Mesendoderm (in vitro differentiated cells): Measurements from ENCODE around the gene NHLRC3. TPM values are rescaled to one million over a fixed set of nuclear protein-coding genes. Genes with fewer than 3 reads are reported as not detected.
"Not testable (repeated sequence)": the region's sequence is repeated elsewhere in the genome, so short reads cannot be mapped to it uniquely, and the experiment has no call there.

Source experiments
- DNase-seq: peaks from one replicate; pipeline ENCODE4 v3.0.0; 2013
- H2AK5ac ChIP-seq: 2 replicates; pipeline ENCODE4 v1.6.1; 2013; ENCODE audit warnings: low read length, inconsistent platforms
- H2BK120ac ChIP-seq: 2 replicates; pipeline ENCODE4 v1.6.1; 2013; ENCODE audit warnings: low read depth, mild to moderate bottlenecking, low read length, moderate library complexity, mixed read lengths
- H2BK15ac ChIP-seq: replicated peaks from 2 replicates; pipeline ENCODE4 v1.6.1; 2013; ENCODE audit warnings: low read depth, mild to moderate bottlenecking, moderate library complexity
- H2BK5ac ChIP-seq: 2 replicates; pipeline ENCODE4 v1.6.1; 2013; ENCODE audit warnings: low read length, inconsistent platforms
- H3K18ac ChIP-seq: 2 replicates; pipeline ENCODE4 v1.6.1; 2013; ENCODE audit warnings: mild to moderate bottlenecking, low read length, mixed read lengths
- H3K23ac ChIP-seq: one replicate; pipeline ENCODE4 v1.6.1; 2013; ENCODE audit warnings: low read length
- H3K27ac ChIP-seq: 2 replicates; pipeline ENCODE4 v1.5.1; 2013; ENCODE audit warnings: low read depth, mild to moderate bottlenecking, inconsistent platforms, low read length, moderate library complexity
- H3K27me3 ChIP-seq: 2 replicates; pipeline ENCODE4 v1.6.1; 2013; ENCODE audit warnings: low read length, control low read depth, mild to moderate bottlenecking, inconsistent platforms; ENCODE audit not compliant: insufficient read depth, poor library complexity
- H3K36me3 ChIP-seq: 2 replicates; pipeline ENCODE4 v1.6.1; 2013; ENCODE audit warnings: low read length, inconsistent platforms; ENCODE audit not compliant: control insufficient read depth, insufficient read depth
- H3K4ac ChIP-seq: one replicate; pipeline ENCODE4 v1.6.1; 2013; ENCODE audit warnings: low read depth, mild to moderate bottlenecking, low read length, moderate library complexity
- H3K4me1 ChIP-seq: 2 replicates; pipeline ENCODE4 v1.6.1; 2013; ENCODE audit warnings: low read depth, low read length, inconsistent platforms; ENCODE audit not compliant: control insufficient read depth
- H3K4me2 ChIP-seq: 2 replicates; pipeline ENCODE4 v1.6.1; 2013; ENCODE audit warnings: low read length
- H3K4me3 ChIP-seq: 2 replicates; pipeline ENCODE4 v1.5.1; 2013; ENCODE audit warnings: mild to moderate bottlenecking, low read length
- H3K56ac ChIP-seq: one replicate; pipeline ENCODE4 v1.6.1; 2013; ENCODE audit warnings: low read length
- H3K79me1 ChIP-seq: 2 replicates; pipeline ENCODE4 v1.6.1; 2013; ENCODE audit warnings: low read length, inconsistent platforms
- H3K79me2 ChIP-seq: 2 replicates; pipeline ENCODE4 v1.6.1; 2013; ENCODE audit warnings: mild to moderate bottlenecking, low read length; ENCODE audit not compliant: control insufficient read depth, insufficient read depth
- H3K9ac ChIP-seq: 2 replicates; pipeline ENCODE4 v1.6.1; 2013; ENCODE audit warnings: low read length, inconsistent platforms
- H4K5ac ChIP-seq: one replicate; pipeline ENCODE4 v1.6.1; 2013; ENCODE audit warnings: low read length
- H4K8ac ChIP-seq: one replicate; pipeline ENCODE4 v1.6.1; 2013; ENCODE audit warnings: low read depth, mild to moderate bottlenecking, control low read depth, low read length, moderate library complexity
- WGBS: extraction: QIAGEN DNeasy Blood & Tissue Kit; methylation state at CpG from one replicate; pipeline ENCODE4 v1.1.7; 2013; ENCODE audit warnings: low lambda C conversion rate, missing lambda C conversion rate; ENCODE audit not compliant: insufficient coverage; ENCODE audit errors: extremely low coverage; 5-methylcytosine and 5-hydroxymethylcytosine counted together
- polyA plus RNA-seq, 2 experiments: library from polyadenylated mRNA; stranded (reverse); fragments of 200-250 nt; gene quantifications; one replicate each; pipeline ENCODE4 v1.2.3, GENCODE V29; 2013

Gene NHLRC3, protein sequence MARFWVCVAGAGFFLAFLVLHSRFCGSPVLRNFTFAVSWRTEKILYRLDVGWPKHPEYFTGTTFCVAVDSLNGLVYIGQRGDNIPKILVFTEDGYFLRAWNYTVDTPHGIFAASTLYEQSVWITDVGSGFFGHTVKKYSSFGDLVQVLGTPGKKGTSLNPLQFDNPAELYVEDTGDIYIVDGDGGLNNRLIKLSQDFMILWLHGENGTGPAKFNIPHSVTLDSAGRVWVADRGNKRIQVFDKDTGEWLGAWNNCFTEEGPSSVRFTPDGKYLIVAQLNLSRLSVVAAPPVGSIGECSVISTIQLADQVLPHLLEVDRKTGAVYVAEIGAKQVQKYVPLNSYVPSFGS
- 5.2 TPM for polyA plus RNA-seq (2013, experiment 1 of 2)
- polyA plus RNA-seq (2013, experiment 2 of 2), result 5.4 TPM

DNA sequence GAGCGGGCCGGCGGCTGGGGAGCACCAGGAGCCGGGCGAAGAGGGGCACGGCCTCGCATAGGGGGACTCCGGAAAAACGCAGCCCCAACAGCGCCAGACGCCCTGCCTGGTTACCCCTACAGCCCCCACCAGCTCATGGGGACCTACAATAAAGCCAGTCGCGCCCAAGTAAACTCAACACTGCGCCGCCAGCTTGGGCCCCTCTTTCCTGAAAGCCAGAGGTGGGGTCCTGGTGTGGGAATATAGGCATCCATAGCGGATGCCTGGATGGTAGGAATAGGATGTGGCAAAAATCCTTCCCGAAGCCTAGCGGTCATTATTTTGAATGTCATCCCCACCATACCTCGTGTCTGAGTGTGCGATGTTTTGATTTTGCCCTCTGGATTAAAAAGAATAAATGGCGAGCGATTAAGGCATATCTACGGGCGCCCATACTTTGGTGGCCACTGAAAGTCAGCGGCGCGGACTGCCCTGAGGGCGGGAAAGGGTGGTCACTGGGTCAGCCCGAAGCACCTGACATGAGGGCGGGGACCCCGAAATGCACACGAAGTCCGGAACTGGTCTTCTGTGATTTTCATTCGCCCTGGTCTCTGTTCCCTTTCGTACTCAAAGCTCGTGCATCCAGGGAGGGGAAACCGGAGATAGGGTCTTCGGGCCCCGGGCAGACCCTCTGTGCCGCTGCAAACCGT is at the start of gene NHLRC3, which contains the start of gene PROSER1:
Gene NHLRC3 (plus strand): TSS at position 577 of the 689 bp plus-strand sequence. CDS start 184 bp downstream, outside the sequence.
Gene PROSER1 (minus strand): TSS at position 210 of the 689 bp plus-strand sequence. CDS start 847 bp downstream, outside the sequence.
- whole genome bisulfite sequencing, result no CpG with 5 or more reads among the region's 41 CpGs
- Histone ChIP-seq H3K27me3 (no peaks in the 10 kb centered on the region), H2BK15ac (no peak within 1 kb of the TSS)

DNA sequence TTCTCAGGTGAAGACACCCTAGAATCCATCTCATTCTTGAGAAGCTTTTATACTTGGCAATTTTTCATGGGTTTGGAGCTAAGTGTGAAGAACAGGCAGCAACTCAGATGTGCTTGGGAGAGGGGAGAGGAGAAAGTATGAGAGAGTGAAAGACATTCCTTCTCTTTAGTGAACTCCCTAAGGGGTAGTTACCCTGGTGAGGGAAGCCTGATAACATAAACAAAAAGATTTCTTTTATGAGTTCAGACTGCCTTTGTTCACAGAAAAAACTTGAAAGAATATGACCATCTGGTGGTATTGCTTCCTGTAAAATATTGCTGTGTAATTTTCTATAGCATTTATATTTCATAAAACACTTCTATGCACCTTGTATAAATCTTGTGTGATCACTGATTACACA is 47.6 kb upstream of the NHLRC3 start, which contains the start of gene STOML3:
Gene STOML3 (minus strand): TSS at position 139 of the 400 bp plus-strand sequence. CDS start 110 bp downstream, at position 29.
- Histone ChIP-seq H3K56ac (no peak within 1 kb of the TSS), H3K79me2 (no peaks in the 10 kb centered on the region), H3K79me1 (no peaks in the 10 kb centered on the region), H3K4me3 (no peak within 1 kb of the TSS), H3K27ac (no peak within 1 kb of the TSS), H3K23ac (no peak within 1 kb of the TSS), H3K4me2 (no peak within 1 kb of the TSS), H3K36me3 (no peaks in the 10 kb centered on the region), H3K4me1 (no peaks in the 10 kb centered on the region), H3K27me3 (no peaks in the 10 kb centered on the region), H3K9ac (no peak within 1 kb of the TSS), H2BK120ac (no peak within 1 kb of the TSS), H2BK15ac (no peak within 1 kb of the TSS), H2AK5ac (no peak within 1 kb of the TSS), H2BK5ac (no peak within 1 kb of the TSS), H3K18ac (no peak within 1 kb of the TSS), H4K5ac (no peak within 1 kb of the TSS), H4K8ac (no peak within 1 kb of the TSS), H3K4ac (no peak within 1 kb of the TSS)
- DNase-seq, result peak; percentile 57

More for the DNA sequence above, at the start of gene NHLRC3, which contains the start of gene PROSER1:
- H3K23ac ChIP-seq, result peak within 1 kb of the TSS; percentile 3
- peak within 1 kb of the TSS; percentile 24 for H3K27ac ChIP-seq
- no peak within 1 kb of the TSS for H4K5ac ChIP-seq
- DNase-seq, result peak; percentile 92
- H3K4me2 ChIP-seq, result peak within 1 kb of the TSS; percentile 95
- H3K4me1 ChIP-seq, result peaks cover 6% of the 10 kb centered on the region
- peak within 1 kb of the TSS; percentile 97 for H3K4ac ChIP-seq
- H3K4me3 ChIP-seq, result peak within 1 kb of the TSS; percentile 78
- peaks cover 2% of the 10 kb centered on the region for H3K79me1 ChIP-seq
- H3K18ac ChIP-seq, result peak within 1 kb of the TSS; percentile 94
- no peak within 1 kb of the TSS for H2BK5ac ChIP-seq
- H3K79me2 ChIP-seq, result peaks cover 37% of the 10 kb centered on the region
- H2BK120ac ChIP-seq, result peak within 1 kb of the TSS; percentile 52
- H3K9ac ChIP-seq, result peak within 1 kb of the TSS; percentile 84
- peak within 1 kb of the TSS; percentile 59 for H3K56ac ChIP-seq
- no peak within 1 kb of the TSS for H4K8ac ChIP-seq
- no peaks in the 10 kb centered on the region for H3K36me3 ChIP-seq
- no peak within 1 kb of the TSS for H2AK5ac ChIP-seq

DNA sequence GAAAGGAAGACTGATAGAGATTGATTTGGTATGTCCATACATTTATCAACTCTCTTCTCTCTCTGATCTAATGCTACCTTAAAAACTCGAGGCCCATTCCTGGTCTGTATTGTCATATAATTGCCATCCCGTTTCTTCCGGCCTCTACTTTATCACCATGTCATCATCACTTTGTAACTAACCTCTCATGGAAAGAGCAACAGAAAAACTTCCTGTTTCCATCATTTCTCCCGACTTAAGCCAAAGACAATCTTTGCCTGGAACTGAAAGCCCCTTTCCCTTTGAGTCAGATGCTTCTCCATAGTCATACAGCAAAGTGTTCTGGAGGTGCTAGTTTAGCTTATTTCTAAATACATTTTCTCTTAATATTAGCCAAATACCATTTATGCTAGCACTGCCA is 44.9 kb upstream of the NHLRC3 start:
- Histone ChIP-seq H3K27ac (no peak overlapping the region), H4K5ac (no peak overlapping the region), H3K23ac (no peak overlapping the region), H3K4me3 (no peak overlapping the region), H3K9ac (no peak overlapping the region), H3K4me1 (no peaks in the 10 kb centered on the region), H2BK15ac (no peak overlapping the region), H3K27me3 (no peaks in the 10 kb centered on the region), H3K4me2 (no peak overlapping the region), H3K79me2 (no peaks in the 10 kb centered on the region), H2BK120ac (no peak overlapping the region), H4K8ac (no peak overlapping the region), H3K79me1 (no peaks in the 10 kb centered on the region), H3K36me3 (no peaks in the 10 kb centered on the region), H3K4ac (no peak overlapping the region), H2BK5ac (no peak overlapping the region), H2AK5ac (no peak overlapping the region), H3K18ac (no peak overlapping the region), H3K56ac (no peak overlapping the region)
- DNase-seq, result no peak
- WGBS, result no CpG with 5 or more reads among the region's 4 CpGs

DNA sequence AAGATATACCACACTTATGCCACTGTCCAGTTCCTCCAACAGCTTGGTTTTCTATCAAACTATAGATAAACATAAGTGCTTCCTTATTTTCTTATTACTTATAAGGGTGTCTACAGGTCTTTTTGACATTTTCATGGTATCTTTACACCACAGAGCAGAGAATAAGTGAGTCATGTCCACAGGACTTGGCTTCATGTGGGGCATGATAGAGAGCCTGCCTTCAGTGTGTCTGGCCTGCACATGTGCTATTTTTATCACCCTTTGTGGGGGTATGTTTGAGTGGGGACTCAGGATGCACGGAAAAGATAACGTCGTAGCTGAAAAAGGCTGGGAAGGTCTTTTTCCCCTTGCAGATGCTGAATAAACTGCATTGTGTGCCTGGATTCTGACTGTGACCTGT is 39.5 kb upstream of the NHLRC3 start:
- H3K18ac ChIP-seq, result no peak overlapping the region
- no peak overlapping the region for H3K4ac ChIP-seq
- no peak overlapping the region for H4K5ac ChIP-seq
- no peaks in the 10 kb centered on the region for H3K79me2 ChIP-seq
- WGBS, result no CpG with 5 or more reads among the region's 3 CpGs
- H2BK5ac ChIP-seq, result no peak overlapping the region
- no peak overlapping the region for H3K27ac ChIP-seq
- no peaks in the 10 kb centered on the region for H3K4me1 ChIP-seq
- no peak overlapping the region for H2AK5ac ChIP-seq
- no peaks in the 10 kb centered on the region for H3K79me1 ChIP-seq
- no peak overlapping the region for H3K23ac ChIP-seq
- H3K4me3 ChIP-seq, result no peak overlapping the region
- no peaks in the 10 kb centered on the region for H3K27me3 ChIP-seq
- DNase-seq, result no peak
- no peak overlapping the region for H3K56ac ChIP-seq
- no peak overlapping the region for H3K9ac ChIP-seq
- no peak overlapping the region for H4K8ac ChIP-seq
- H2BK120ac ChIP-seq, result no peak overlapping the region
- H3K36me3 ChIP-seq, result no peaks in the 10 kb centered on the region
- no peak overlapping the region for H3K4me2 ChIP-seq
- no peak overlapping the region for H2BK15ac ChIP-seq

DNA sequence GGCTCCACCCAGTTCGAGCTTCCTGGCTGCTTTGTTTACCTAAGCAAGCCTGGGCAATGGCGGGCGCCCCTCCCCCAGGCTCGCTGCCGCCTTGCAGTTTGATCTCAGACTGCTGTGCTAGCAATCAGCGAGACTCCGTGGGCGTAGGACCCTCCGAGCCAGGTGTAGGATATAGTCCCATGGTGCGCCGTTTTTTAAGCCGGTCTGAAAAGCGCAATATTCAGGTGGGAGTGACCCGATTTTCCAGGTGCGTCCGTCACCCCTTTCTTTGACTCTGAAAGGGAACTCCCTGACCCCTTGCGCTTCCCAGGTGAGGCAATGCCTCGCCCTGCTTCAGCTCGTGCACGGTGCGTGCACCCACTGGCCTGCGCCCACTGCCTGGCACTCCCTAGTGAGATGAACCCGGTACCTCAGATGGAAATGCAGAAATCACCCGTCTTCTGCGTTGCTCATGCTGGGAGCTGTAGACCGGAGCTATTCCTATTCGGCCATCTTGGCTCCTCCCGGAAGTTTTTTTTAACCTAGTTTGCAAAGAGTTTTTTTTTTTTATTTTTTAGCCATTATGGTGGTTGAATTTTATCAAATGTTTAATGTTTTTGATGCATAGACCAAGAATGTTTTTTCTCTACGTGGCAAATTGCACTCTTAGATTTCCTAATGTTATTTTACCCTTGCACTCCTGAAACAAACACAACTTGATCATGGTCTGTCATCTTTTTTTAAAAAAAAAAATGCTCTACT is 31.7 kb upstream of the NHLRC3 start:
- H2BK15ac ChIP-seq, H3K56ac ChIP-seq, H2BK120ac ChIP-seq, H2BK5ac ChIP-seq, H3K4me3 ChIP-seq, H3K23ac ChIP-seq, H3K79me1 ChIP-seq, H3K18ac ChIP-seq, DNase-seq, H3K4me2 ChIP-seq, H2AK5ac ChIP-seq, H3K9ac ChIP-seq, H3K27me3 ChIP-seq, H4K5ac ChIP-seq, H3K4ac ChIP-seq, H3K36me3 ChIP-seq, H3K4me1 ChIP-seq, H4K8ac ChIP-seq, H3K27ac ChIP-seq, H3K79me2 ChIP-seq: not testable (repeated sequence)
- WGBS, result no CpG with 5 or more reads among the region's 29 CpGs
